Epithelial cell of prostate (primary cell): ENCODE data around the gene NR1D1.

Source experiments
- DNase-seq: peaks from one replicate; pipeline ENCODE4 v3.0.0-alpha.2; 2011; ENCODE audit warnings: low read depth, low spot score
- H3K27ac ChIP-seq: fragments of 450-650 bp; 2 replicates; pipeline ENCODE4 v1.5.1; 2017; ENCODE audit warnings: mild to moderate bottlenecking

The NR1D1 gene

DNA sequence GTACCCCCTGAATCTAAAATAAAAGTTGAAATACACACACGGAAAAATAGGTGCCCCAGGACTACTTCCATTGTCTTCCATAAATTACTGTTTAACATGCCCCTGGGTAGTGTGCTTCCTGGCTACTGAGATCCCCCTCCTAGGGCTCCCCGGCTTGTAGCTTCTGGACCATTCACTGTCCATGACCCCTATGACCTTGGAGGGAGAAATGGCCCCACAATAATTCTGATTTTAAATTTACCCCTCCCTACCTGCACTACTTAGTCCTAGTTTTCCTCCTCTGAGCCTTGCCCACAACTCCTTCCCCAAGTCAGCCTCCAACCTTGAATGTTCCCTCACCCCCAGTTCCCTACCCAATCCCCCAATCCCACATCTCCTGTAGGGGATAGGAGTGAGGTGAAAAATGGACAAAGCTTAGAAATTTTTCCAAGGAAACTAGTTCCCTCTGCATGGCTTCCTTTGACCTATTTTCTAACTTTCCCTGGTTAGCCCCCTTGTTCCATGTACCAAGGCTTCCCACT, 11.9 kb upstream of the NR1D1 start:
- H3K27ac ChIP-seq = peak overlapping the region; percentile 82
- DNase-seq = no peak

GRCh38 chr17:40111221-40112128, 11.1 kb upstream of the NR1D1 start:
- peak overlapping the region; percentile 82 for H3K27ac ChIP-seq
- no peak for DNase-seq

DNA sequence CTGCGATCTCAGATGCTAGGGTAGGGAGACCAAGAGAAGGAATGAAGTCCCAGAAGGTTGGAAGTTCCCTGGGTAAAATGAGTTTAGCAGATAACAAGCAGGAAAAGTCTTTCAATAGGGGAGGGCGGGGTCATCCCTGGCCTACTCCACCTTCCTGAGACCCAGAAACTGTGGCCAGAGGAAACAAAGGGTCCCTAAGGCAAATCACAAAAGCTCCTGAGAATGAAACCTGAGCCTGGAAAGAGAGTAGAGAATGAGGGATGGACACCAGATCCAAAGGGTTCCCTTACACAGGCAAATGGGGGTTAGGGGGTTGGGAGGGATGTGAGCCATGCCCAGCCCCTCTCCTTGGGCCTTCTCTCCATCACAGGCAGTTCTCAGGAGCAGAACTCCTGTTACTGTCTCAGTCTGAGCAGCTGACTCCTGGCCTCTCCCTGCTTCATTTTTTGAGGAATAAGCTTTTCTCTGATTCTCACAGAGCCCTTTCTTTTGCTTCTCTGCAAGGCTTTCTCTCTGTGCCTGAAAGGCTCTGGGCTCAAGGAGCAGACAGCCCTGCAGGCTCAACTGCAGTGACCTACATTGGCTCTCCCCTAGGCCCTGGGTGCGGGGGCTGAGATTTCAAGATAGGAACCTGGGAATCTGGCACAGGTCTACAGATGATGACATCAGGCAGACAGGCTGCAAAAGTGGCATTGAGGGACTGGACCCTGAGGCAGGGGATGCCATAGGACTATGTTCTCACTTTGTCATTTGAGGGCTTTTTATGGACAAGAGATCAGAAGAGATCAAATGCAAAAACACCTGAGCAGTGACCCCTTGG, 9.8 kb upstream of the NR1D1 start:
- peak overlapping the region; percentile 82 for H3K27ac ChIP-seq
- no peak for DNase-seq

- DNase-seq = no peak
- H3K27ac ChIP-seq = peak overlapping the region; percentile 49
These were observed 8.8 kb upstream of the NR1D1 start for GRCh38 chr17:40108970-40109824.

- H3K27ac ChIP-seq = peak overlapping the region; percentile 49
- no peak for DNase-seq
These were observed 7.3 kb upstream of the NR1D1 start for GRCh38 chr17:40107522-40108174.

DNA sequence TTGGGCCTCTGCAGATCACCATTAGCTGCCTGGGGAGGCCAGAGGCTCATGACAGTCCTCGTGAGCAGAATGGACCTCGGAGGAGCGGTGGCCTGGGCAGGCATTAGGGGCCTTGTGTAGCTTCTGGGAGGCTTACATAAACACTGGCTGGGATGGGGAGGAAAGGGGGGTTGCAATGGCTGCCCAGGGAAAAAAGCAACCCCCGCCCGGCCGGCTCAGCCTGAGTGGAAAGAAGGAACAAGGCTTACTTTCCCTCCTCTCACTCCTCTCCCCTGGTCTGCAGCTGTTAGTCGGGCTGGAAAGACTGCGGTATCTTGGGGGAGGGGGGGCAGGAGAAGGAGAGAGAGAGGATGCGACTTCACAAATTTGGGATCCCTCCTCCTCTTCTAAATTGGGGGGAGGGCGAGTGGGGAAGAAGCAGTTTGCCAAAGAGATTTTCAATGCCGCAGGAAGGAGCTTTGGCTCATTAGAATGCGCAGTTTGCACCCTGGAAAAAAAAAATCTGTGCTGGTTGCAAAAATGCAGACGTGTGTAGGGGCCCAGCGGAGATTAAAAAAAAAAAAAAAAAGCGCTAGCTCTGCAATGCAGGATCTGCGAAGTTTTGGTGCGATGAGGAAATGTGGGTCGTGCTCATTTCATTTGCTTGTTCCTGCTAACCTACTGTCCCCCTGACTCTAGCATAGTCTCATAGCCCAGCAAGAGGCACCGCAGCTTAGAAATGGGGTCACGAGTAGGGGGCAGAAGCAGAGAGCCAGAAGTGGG, 6.6 kb upstream of the NR1D1 start:
- no peak for DNase-seq
- no peak overlapping the region for H3K27ac ChIP-seq

DNA sequence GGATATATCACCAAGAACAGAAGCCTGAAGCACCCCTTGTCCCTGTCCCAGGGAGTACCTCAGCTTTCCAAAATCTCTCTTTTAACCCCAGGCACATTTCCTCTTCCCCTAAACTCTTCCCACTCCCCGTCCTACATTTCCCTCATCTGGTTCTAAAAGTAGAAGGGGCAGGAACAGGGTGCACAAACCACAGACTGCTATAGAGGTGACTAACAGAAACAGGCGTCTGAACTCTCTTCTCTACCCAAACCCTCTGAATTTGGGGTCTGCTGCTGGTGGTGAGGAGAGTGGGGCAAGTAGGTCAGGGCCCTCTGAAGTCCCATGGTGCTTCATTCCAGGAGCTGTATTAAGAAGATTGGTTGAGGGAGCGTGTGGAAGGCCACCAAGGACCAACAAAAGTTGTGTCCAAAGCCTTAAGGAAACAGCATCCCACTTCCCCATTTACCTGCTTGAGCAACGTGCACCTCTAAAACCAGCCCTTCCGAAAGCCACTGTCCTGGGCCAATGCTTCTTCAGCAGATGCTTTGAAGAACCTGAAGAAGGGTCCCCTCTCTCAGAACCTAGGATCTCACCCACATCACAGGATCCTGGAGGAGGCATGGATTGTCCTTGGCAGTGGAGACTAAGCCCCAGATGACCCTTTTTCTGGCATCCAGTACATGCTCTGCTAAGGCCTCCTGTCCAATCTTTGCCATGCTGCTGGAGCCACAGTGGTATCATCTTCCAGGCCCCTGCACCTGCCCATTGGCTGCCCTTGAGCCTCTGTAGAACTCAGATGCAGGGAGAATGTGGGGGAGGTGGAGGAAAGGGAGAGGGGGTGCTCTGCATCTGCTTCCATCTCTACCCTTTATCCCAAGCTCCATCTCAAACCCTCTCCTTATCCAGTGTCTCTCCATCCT, 5.7 kb upstream of the NR1D1 start:
- H3K27ac ChIP-seq = no peak overlapping the region
- DNase-seq = no peak

GRCh38 chr17:40104594-40105486, 4.5 kb upstream of the NR1D1 start:
- peak; percentile 64 for DNase-seq
- H3K27ac ChIP-seq = peak overlapping the region; percentile 47

GRCh38 chr17:40103688-40104087, 3.3 kb upstream of the NR1D1 start:
- no peak for DNase-seq
- no peak overlapping the region for H3K27ac ChIP-seq

- H3K27ac ChIP-seq = no peak overlapping the region
- no peak for DNase-seq
These were observed 2.8 kb upstream of the NR1D1 start for GRCh38 chr17:40103071-40103661.

- peak overlapping the region; percentile 96 for H3K27ac ChIP-seq
- no peak for DNase-seq
These were observed 1.2 kb upstream of the NR1D1 start for GRCh38 chr17:40101367-40102210.

GRCh38 chr17:40100669-40101366, 429 bp upstream of the NR1D1 start:
- peak overlapping the region; percentile 96 for H3K27ac ChIP-seq
- DNase-seq = peak; percentile 97

- no peak for DNase-seq
- peak overlapping the region; percentile 96 for H3K27ac ChIP-seq
These were observed 570 bp downstream of the NR1D1 start for GRCh38 chr17:40099619-40100418.
